ENCODE measurements around the gene ASCC3. TPM values are rescaled to one million over a fixed set of nuclear protein-coding genes. Genes with fewer than 3 reads are reported as not detected.
A peak's percentile ranks its signal among the peaks of the same experiment; 100 is the strongest.

The ASCC3 gene
- total and polyA plus RNA-seq, 2 of the 4 experiments (the other 2 are of a cell fraction), result 25.8 to 104 TPM

GRCh38 chr6:100883347-100883746, 2.2 kb upstream of the ASCC3 start:
- Histone ChIP-seq H2BK5ac (ENCODE audit: low read depth, low read length, poor library complexity, severe bottlenecking) (no peak overlapping the region), H3K14ac (replicated peaks; ENCODE audit: low read depth, low read length) (no peak overlapping the region), H3K18ac (ENCODE audit: low read depth, low read length) (no peak overlapping the region), H2BK15ac (ENCODE audit: low read depth, low read length) (no peak overlapping the region), H3K9ac (ENCODE audit: low read depth, low read length) (no peak overlapping the region), H3K79me1 (ENCODE audit: low read depth in 1 of 2, low read length in 2 of 2) (peaks cover 0 to 28% of the 10 kb centered on the region in 2 experiments; a peak in 2 of 4 replicates), H3K4me1 (ENCODE audit: control insufficient read depth, insufficient read depth, low read length) (peaks cover 9% of the 10 kb centered on the region), H4K5ac (ENCODE audit: low read depth, low read length) (no peak overlapping the region), H3K4me2 (ENCODE audit: low read depth, low read length) (no peak overlapping the region), H3K56ac (ENCODE audit: extremely low read depth, insufficient read depth, low read length) (no peak overlapping the region), H3K27me3 (ENCODE audit: control insufficient read depth, insufficient read depth, low read length) (no peaks in the 10 kb centered on the region), H2AFZ (replicated peaks; ENCODE audit: low read length, poor library complexity) (no peak overlapping the region), H3K4ac (ENCODE audit: low read depth, low read length) (no peak overlapping the region), H2AK9ac (replicated peaks; ENCODE audit: low read depth, low read length, poor library complexity) (no peak overlapping the region), H3K9me1 (ENCODE audit: insufficient read depth, low read length) (no peaks in the 10 kb centered on the region), H3K9me3 (ENCODE audit: control insufficient read depth, insufficient read depth, low read length) (no peaks in the 10 kb centered on the region), H3K23ac (ENCODE audit: low read depth, low read length) (no peak overlapping the region), H3K27ac (ENCODE audit: insufficient read depth, low read length) (no peak overlapping the region), H3K4me3 (ENCODE audit: insufficient read depth, low read depth, low read length) (no peak overlapping the region), H4K20me1 (ENCODE audit: insufficient read depth, low read length) (peaks cover 12% of the 10 kb centered on the region; the same call in 1 of the 2 replicates), H2BK20ac (ENCODE audit: low read depth, low read length) (no peak overlapping the region), H2BK120ac (ENCODE audit: low read depth, low read length) (no peak overlapping the region), H4K8ac (ENCODE audit: low read depth in 2 of 2, low read length in 2 of 2) (no peak overlapping the region), H2AK5ac (ENCODE audit: low read depth, low read length) (no peak overlapping the region), H3K36me3 (ENCODE audit: control insufficient read depth, insufficient read depth, low read length) (no peaks in the 10 kb centered on the region), H4K91ac (ENCODE audit: insufficient read depth, low read depth, low read length) (no peak overlapping the region)
- ChIA-PET POLR2A (ENCODE audit: unreplicated experiment) (no interaction called here), CTCF (no interaction called here)
- intact Hi-C loops (cut with micrococcal nuclease), result loop anchor here (10.0 kb wide), 1 partner anchor 501 kb away; no protein-coding TSS in a partner anchor
- WGBS, 2 experiments (ENCODE audit: extremely low coverage in 2 of 2, insufficient read length in 1 of 2), result 100% methylated on average over 1 of the region's 3 CpGs; no CpG with 5 or more reads in 1 of the 2 experiments
- in situ Hi-C loops (cut with MboI; ENCODE audit: low sequenced_read_pairs), result no loop called here
- TF ChIP-seq SMC3 (IDR thresholded peaks at IDR 0.05; ENCODE audit: low read depth, low read length), result no peak
- TF ChIP-seq CEBPB (IDR thresholded peaks at IDR 0.05; ENCODE audit: low read depth, low read length), result peak; percentile 77
- no TSS peak for BruUV-seq (replicated peaks)
- DNase-seq (no peak), ATAC-seq (ENCODE audit: low read depth) (no peak)
- dilution Hi-C loops (cut with HindIII; ENCODE audit: low sequenced_read_pairs, unreplicated experiment), result no loop called here
